NCI-H748 (cell line): Measurements from ENCODE around the gene TENM3.

ENCODE experiments used
- DNase-seq: peaks from one replicate; lab custom pipeline; 2025; ENCODE audit not compliant: unreplicated experiment; lab: John Stamatoyannopoulos, UW

The TENM3 gene

DNA sequence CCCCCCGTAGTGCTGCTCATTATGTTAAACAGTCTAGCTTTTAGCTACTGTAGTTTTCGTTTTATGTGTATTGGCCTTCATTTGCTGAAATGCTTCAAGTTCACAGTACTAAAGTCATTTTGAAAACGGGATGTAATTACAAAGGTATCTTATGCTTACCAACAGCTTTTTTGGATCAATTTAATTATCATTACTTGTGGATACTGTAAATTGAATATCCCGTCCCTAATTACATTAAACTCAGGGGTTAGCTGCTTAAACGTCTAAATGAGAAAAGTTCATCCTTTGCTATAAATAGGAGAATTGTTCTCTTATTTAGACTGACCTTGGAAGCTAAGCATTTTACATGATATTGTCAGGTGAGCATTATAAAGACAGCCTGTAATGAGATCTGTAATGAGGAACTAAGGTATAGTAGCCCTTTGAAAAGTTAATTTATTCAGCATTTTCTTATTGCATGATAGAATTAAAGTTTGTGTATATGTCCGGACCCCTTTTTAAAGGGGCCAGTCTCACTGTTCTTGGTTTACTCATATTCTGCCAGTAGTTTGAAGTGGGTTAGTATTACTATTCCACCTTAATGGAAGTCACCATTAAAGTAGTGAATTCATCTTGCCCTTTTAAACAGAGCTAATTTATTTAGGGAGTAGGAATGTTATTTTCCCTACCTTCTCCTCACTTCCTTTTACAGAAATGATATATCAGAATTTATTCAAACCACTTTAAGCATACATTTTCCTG is 252.6 kb downstream of the TENM3 start:
- DNase-seq: no peak

DNA sequence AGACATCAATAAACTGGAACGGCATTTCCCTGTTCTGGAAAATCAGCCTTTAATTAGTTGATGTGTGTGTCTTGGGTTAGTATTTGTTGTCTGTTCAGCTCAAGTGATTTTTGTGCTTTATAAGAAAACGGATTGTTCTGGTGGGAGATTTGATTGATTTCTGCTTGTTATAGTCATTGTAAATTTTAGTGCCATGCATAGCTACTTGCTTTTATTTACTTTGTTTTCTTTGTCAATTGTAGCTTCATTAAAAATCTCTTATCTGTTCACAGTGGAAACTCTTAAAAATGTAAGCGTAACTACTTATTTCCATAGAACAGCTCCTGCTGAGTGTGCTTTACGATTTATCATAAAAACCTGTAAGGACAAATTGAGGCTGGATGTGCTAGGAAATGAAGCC is 253.2 kb downstream of the TENM3 start:
- no peak for DNase-seq

DNA sequence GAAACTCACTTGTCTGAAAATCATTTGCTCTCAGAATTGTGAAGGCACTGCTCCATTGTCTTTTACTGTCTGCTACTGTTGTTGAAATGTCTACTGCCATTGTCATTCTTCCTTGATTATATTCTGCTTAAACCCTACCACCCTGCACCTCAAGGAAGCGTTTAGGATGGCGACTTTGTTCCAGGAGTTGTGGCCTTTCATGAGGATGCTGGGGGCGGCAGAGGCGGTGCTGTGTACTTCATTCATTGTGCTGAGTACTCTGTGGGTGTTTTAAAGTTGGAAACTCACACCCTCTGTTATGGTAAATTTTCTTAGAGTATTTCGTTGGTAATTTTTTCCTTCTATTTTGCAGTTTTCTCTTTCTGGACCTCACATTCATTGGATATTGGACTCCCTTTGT is 258.9 kb downstream of the TENM3 start:
- no peak for DNase-seq

DNA sequence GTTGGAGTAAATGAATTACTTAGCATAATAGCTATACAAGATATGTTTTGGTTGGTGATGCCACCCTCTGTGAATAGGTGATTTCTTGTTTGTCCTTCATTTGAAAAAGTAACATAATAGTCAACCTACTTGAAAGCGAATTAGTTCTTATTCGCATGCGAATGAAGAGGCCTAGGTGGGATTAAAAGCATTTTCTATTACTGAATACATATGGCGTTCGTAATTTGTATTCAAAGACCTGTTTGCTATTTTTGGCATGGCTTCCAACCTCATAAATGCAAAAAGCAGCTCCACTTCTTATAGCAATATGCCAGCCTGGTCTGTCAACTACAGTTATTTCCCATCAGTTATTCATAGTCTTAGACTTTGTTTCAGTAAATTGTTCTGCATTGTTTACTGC is 261.3 kb downstream of the TENM3 start:
- no peak for DNase-seq

DNA sequence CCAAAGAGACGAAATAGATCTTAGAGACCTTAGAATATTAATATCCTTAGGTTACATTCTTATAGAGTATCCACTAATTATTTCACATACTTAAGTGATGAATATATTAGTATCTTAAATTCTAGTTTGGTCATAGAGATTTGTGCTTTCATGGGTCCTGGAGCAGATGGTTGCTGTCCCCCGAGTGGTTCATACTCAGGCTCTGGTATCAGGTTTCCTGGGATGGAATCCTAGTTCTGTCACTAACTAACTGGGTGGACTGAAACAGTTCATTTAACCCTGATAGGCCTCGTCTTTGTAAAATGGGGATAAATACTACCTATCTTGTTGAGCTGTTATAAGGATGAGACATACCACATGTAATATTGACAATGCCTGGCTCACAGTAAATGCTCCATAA is 264.6 kb downstream of the TENM3 start:
- DNase-seq: no peak

DNA sequence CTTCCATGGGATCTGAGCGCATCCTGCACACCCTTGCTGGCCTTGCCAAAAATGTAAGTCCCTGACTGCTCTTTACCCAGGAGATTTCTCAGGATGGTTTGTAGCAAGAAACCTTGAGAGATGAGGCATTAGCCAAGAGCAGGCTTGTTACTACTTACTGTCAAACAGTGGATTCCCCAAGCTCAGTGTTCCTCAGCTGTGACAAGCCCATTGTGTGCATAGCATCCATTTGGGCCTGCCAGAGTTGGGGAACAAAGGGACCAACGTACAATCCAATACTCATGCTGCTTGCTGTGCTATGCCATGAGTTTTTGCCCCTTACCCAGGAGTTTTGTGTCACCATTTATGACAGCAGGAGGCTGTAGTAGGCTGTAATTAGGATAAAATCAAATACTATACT is 267.6 kb downstream of the TENM3 start:
- DNase-seq: no peak

DNA sequence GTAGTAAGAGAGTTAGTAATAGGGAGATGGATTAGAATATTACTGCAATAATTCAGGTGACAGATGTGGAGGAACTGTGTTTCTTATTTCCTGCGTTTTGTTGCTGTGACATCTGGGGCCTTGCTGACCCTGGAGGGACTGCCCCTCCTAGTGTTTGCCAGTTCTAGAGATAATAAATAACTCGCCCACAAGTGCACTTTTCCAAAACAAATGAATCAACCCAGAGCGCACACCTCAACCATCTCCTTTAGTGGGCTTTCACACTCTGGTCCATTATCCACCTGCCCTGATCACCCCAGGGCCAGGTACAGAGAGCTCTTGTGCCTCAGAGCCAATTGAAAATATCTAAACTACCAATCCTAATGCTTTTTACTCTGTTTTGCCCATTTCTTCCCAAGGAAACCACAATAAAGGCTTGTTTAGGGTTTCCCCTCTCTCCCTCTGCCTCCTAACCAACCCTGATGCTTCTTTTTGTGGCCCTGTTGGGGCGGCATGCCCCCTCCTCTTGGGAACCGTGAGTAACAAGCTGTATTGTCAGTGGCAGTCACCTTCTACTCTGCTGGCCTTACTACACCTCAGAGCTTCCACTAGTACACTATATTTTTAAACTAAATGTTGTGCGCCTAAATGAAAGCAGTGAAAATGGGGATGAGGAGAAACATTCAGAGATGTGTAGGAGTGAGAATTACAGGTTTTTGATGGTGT is 270.5 kb downstream of the TENM3 start:
- no peak for DNase-seq

DNA sequence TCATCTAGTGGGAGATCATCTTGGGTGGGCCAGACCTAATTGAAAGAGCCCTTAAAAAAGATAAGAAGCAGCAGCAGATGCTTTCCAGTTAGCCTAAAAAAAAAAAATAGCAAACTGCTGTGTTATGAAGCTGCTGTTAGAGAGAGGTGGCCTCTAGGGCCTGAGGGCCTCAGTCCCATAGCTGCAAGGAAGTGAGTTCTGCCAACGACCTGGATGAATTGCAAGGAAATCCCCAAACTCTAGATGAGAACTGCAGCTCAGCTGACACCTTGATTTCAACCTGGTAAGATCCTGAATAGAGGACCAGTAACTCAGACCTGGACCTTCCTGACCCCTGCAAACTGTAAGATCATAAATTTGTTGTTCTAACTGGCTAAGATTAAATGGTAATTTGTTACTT is 275.2 kb downstream of the TENM3 start:
- DNase-seq: no peak

DNA sequence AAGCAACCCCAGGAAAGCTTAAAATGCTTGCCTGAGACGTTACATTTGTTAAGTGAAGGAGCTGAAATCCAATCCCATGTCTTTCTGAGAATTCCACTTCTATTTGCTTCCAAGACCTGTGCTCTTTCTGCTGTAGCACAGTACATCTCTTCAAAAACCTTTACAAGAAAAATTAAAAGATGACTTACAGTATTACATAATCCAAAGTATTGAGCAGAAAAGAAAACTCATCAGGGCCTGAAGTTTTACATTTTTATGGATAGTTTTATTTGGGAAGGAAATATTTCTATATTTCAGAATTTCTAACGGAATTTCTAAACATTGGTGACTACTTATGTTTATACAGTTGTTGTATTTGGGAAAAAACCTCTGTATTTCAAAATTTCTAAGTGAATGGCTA is 276.3 kb downstream of the TENM3 start:
- DNase-seq: no peak

DNA sequence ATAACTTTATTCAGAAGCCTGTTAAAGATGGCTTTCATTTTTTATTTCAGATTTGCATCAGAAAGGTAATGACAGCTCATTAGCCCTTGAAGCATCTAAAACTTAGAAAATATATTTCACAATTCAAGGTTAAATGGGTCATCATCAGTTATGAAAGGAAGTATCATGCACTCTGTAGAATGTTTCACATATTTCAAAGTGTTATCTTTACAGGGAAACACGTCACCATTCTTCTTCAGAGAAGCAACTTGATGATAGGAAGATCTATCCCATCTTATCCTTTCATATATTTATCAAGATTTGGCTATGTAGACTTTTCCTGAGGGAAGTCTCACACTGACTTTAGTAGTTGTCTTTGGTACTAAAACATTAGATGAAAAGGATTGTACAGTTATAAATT is 277.8 kb downstream of the TENM3 start:
- no peak for DNase-seq

DNA sequence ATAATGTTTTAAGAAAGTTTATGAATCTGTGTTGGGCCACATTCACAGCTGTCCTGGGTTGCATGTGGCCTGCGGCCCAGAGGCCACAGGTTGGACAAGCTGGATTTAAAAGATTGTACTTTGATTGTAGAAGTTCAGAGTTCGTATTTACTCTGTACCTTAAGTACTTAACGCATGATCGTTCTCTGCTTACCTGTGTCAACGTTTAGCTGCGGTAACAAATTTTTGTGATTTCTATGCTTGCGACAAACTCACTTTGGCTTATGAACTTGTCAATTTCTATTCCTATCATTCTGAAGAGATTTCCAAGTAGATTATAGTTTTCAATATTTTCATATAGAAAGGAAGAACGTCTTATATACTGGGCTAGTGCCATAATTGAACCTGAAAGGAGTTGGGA is 285.6 kb downstream of the TENM3 start:
- no peak for DNase-seq

DNA sequence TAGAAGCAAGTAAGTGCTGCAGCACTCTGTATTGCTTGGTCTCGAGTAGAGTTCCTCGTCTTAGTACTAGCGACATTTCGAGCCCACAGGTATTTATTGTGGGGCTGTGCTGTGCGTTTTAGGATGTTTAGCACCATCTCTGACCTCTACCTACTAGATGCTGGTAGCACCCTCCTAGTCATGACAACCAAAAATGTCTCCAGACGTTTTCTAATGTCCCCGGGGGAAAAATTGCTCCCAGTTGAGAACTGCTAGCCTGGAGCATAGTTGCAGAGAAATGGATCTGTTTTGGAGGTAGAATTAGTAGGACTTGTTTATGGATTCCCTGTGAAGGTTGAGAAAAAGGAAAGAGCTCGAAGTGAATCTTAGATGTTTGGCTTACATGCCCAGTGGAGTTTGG is 287.2 kb downstream of the TENM3 start:
- no peak for DNase-seq

DNA sequence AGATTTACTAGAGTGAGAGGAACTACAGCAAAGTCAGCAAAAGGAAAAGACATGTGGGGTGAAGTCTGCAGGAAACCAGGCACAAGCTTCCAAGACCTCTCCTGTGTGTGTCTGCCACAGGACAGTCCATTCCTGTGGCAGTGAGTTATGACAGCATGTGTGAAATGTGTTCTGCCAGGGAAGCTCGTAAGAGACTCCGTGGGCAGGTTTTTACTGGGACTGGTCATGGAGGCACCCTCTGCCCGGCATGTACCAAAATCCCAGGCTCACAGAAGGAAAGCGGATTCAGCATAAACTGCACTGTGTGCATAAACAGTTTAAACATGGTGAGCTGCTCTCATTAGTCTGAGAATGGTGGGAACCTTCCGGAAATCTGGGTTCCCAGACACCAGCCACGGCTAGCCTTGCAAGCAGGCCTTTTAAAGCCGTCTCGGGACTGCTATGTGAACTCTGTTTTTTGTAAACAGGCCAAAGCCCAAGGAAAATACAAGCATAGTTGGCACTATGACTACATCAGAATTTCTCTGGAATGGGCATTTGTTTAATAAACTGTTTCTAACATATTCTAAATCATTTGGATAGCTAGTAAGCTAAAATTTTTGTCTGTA is 288.5 kb downstream of the TENM3 start:
- DNase-seq: no peak

DNA sequence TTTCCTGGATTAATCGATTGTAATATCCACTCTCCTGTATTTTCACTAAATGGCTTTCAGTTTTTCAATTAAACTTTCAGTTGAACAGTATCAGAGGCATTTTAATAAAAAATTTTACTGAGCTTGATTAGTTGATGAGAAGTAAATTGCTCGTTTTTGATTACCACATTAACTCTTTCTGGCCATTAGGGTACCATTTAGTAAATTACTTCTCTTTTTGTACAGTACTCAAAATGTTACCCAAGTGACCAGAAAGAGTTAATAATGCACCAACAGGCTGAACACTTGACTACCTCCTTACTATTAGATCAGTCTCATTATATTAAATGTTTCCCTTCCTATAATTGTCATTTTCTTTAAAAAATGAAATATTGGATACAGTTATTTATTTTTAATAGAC is 289.2 kb downstream of the TENM3 start:
- DNase-seq: no peak

DNA sequence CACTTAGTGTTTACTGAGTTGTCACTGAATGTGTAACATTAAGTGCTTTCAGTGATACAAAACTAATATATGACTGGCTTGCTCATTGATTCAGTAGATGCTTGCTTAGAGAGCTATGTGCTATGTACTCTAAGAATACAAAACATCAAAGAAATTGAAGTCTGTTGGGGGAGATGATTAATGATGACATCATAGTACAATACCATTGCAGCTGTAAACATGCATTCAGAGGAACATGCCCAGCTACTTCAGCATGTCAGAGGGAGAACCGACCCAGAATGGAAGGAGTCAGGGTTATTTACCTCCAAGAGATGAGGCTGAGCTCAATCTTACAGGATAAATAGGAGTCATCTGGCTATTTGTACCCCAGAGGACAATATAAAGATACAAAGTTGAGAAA is 290.8 kb downstream of the TENM3 start:
- peak; percentile 5 for DNase-seq

DNA sequence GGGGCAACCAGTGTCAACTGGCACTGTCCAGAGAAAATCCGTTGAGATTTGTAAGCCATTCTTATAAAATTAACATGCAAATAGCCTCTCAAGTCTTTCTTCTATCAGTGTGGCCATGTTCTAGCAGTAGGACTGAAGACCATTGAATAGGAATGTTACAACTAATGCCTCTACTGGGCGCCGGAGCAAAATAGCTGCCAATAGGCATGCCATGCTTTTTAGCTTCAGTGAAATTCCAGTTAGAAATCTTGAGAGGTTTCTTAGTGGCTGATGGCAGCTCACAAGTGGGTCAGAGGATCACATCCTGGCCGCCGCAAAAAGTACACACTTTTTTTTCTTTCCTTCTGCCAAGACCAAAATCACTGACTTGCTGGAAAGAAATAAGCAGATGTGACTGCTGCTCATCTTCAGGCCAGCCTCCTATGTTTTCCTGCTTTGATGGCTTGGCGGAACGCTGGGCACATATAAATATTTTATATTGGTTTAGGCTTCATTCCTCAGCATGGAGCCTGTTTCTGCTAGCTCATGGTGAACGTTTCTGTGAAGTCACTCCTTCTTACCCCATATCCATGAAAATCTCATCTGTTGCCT is 293.1 kb downstream of the TENM3 start:
- DNase-seq: no peak

DNA sequence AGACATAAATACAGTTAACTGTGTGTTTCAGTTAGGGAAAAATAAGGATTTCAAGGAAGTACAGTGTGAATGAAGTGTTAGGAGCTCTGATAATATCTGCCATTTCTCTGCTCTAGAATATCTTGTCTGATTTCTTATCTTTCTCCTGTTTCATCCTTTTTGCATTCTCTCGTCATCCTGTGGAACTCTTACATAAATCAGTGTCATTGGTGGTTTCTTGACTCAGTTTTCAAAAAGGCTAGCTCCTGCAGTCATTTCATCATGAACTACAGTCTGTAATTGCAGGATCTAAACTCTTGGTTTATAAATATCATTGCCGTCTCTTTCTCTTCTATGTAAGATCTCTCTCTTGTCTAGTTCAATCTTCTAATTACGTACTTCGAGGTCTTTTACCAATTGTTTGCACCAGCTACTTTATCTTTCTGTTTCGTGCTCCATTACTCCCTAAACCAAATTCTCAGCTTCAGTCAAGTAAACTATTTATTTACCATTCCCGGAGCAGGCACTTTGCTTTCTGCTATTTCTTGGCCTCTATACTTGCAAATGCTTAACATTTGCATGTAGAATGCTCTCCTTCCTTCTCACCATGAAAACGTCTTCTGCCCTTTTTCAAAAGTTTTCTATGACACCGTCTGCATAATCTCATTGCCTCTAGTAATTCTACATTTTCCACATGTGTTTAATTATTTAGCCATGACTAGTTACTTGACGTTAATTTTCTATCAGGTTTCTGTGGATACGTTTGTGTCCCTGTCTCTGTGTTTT is 294.0 kb downstream of the TENM3 start:
- DNase-seq: no peak

DNA sequence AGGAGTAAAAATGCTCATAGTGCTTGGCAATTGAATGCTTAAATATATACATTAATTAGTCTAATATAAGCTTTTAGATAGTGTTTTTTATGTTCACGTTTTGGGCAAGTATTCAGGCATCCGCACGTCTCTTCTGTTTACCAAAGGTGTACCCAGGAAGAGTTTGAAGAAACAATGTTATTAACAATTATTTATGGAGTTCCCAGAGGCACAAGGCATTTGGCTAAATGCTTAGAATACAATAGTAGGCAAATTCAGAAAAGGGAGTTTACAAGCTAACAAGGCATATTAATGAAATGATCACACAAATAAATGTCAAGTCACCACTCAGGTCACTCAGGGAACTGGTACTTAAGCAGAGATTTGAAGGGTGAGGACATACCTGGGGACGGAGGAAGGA is 294.8 kb downstream of the TENM3 start:
- DNase-seq: peak; percentile 28

DNA sequence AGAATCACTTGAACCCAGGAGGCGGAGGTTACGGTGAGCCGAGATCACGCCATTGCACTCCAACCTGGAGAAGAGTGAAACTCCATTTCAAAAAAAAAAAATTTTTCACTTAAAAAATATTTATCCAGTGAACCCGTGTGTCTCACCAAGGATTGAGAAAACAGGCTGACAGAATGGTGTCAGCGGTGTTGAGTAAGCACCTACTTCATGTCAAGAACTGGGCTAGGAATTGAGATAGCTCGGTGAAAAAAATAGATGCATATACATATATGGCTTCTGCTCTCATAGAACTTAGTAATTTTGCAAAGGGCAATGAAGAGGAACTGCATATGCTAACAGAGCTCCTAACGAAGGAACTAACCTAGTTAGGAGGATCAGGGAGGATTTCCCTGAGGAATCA is 297.3 kb downstream of the TENM3 start:
- DNase-seq: no peak

DNA sequence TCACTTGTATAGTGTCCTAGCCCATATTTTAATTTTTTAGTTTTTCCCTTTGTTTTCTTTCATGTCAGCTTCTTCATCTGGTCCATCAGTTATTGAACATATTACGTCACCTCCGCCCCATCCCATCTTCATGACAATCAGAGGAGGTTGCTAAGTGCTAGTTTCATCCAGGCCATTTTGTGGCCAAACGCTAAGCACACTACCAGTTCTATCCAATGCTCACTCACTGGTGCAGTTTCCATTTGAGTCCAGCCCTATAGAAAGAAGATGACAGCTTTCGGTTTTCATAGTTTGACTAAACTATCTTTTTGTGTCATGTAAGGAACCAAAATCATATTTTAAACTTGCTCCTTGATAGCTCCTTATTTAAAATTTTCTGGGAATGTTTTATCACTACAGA is 304.2 kb downstream of the TENM3 start:
- no peak for DNase-seq

DNA sequence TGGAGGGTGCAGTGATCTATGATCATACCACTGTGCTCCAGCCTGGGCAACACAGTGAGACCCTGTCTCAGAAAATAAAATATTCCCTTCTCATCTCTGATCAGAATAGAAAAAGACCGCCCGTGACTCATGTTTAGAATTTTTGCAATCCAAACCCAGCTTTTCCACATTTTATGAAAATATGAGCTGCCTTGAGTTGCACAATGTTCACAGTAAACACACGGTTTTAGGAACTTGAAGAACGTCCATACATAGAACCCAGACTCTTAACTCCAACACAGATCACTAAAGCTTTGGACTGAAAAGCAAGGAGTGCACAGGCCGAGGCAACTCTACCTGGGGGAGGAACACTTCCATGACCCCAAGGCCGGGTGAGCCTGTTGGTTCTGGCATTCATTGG is 305.0 kb downstream of the TENM3 start:
- DNase-seq: no peak
